ENCODE data around the gene TASP1.

The TASP1 gene

DNA sequence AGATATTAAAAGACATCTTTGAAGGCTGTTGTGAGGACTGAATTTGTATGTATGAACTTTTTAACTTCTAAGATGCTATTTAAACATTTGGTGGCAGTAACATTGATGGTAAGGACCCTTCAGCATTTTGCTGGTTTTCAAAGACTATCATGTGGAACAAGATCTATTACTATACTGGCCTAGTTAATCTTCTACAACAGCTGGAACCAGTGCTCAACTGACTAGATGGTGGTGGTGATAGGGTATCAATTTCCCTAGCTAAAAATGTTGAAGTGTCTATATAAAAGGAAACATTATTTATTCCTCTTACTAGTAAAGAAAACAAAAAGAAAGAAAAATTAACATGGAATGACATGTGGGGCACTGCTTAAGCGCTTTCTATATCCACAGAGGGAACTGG, 195.7 kb downstream of the TASP1 start:
- Histone ChIP-seq H3K4me1 (ENCODE audit: low read length) (peaks cover 3% of the 10 kb centered on the region; the same call in 1 of the 2 replicates), H3K27me3 (ENCODE audit: low read depth, low read length) (no peaks in the 10 kb centered on the region), H3K9me3 (ENCODE audit: insufficient read depth, low read length) (peaks cover 5% of the 10 kb centered on the region; the same call in 1 of the 2 replicates), H3K79me2 (ENCODE audit: low read length) (no peaks in the 10 kb centered on the region), H2AFZ (ENCODE audit: low read depth, low read length) (no peak overlapping the region), H3K4me2 (ENCODE audit: low read length) (no peak overlapping the region), H3K4me3 (ENCODE audit: low read length) (no peak overlapping the region), H3K27ac (ENCODE audit: low read length) (no peak overlapping the region), H3K36me3 (replicated peaks; ENCODE audit: low read depth, low read length) (no peaks in the 10 kb centered on the region), H4K20me1 (ENCODE audit: insufficient read depth, low read length) (no peaks in the 10 kb centered on the region), H3K9ac (ENCODE audit: low read length) (no peak overlapping the region)
- no peak for TF ChIP-seq CTCF (IDR thresholded peaks at IDR 0.05; ENCODE audit: low read depth, low read length)
- no peak for TF ChIP-seq EZH2phosphoT487 (IDR thresholded peaks at IDR 0.05; ENCODE audit: low read depth)

DNA sequence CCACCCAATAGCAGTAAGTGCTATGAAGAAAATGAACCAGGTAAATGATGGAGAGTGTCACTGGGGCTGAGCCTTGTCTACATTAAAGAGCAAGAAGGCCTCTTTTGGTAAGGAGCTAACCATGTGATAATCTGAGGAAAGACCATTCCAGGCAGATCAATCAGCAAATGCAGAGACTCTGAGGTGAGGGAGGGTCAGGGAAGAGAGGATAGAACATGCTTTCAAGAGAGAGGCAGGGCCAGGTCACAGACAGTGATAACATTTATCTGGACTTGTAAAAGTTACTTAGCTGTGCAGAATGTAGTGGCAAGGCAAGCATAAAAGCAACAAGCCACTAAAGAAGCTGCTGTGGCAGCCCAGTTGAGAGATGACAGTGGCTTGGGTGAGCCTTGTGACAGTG, 197.3 kb downstream of the TASP1 start:
- H3K27me3 ChIP-seq (ENCODE audit: low read depth, low read length) = no peaks in the 10 kb centered on the region
- TF ChIP-seq EZH2phosphoT487 (IDR thresholded peaks at IDR 0.05; ENCODE audit: low read depth) (no peak), CTCF (IDR thresholded peaks at IDR 0.05; ENCODE audit: low read depth, low read length) (no peak)
- no peaks in the 10 kb centered on the region for H4K20me1 ChIP-seq (ENCODE audit: insufficient read depth, low read length)
- H3K36me3 ChIP-seq (replicated peaks; ENCODE audit: low read depth, low read length) = no peaks in the 10 kb centered on the region
- no peak overlapping the region for H3K4me3 ChIP-seq (ENCODE audit: low read length)
- H3K4me2 ChIP-seq (ENCODE audit: low read length) = no peak overlapping the region
- H3K79me2 ChIP-seq (ENCODE audit: low read length) = no peaks in the 10 kb centered on the region
- H3K9ac ChIP-seq (ENCODE audit: low read length) = no peak overlapping the region
- H3K27ac ChIP-seq (ENCODE audit: low read length) = no peak overlapping the region
- H3K9me3 ChIP-seq (ENCODE audit: insufficient read depth, low read length) = peaks cover 5% of the 10 kb centered on the region; the same call in 1 of the 2 replicates
- H2AFZ ChIP-seq (ENCODE audit: low read depth, low read length) = no peak overlapping the region
- peaks cover 3% of the 10 kb centered on the region; the same call in 1 of the 2 replicates for H3K4me1 ChIP-seq (ENCODE audit: low read length)

GRCh38 chr20:13436530-13436929, 202.2 kb downstream of the TASP1 start:
- no peak overlapping the region for H3K4me2 ChIP-seq (ENCODE audit: low read length)
- no peaks in the 10 kb centered on the region for H3K79me2 ChIP-seq (ENCODE audit: low read length)
- no peaks in the 10 kb centered on the region for H4K20me1 ChIP-seq (ENCODE audit: insufficient read depth, low read length)
- peaks cover 7% of the 10 kb centered on the region for H3K4me1 ChIP-seq (ENCODE audit: low read length)
- H3K27me3 ChIP-seq (ENCODE audit: low read depth, low read length) = no peaks in the 10 kb centered on the region
- H3K9ac ChIP-seq (ENCODE audit: low read length) = no peak overlapping the region
- H2AFZ ChIP-seq (ENCODE audit: low read depth, low read length) = no peak overlapping the region
- no peak overlapping the region for H3K27ac ChIP-seq (ENCODE audit: low read length)
- no peak overlapping the region for H3K4me3 ChIP-seq (ENCODE audit: low read length)
- H3K9me3 ChIP-seq (ENCODE audit: insufficient read depth, low read length) = peaks cover 5% of the 10 kb centered on the region; the same call in 1 of the 2 replicates
- TF ChIP-seq EZH2phosphoT487 (IDR thresholded peaks at IDR 0.05; ENCODE audit: low read depth) (no peak), CTCF (IDR thresholded peaks at IDR 0.05; ENCODE audit: low read depth, low read length) (no peak)
- no peaks in the 10 kb centered on the region for H3K36me3 ChIP-seq (replicated peaks; ENCODE audit: low read depth, low read length)

DNA sequence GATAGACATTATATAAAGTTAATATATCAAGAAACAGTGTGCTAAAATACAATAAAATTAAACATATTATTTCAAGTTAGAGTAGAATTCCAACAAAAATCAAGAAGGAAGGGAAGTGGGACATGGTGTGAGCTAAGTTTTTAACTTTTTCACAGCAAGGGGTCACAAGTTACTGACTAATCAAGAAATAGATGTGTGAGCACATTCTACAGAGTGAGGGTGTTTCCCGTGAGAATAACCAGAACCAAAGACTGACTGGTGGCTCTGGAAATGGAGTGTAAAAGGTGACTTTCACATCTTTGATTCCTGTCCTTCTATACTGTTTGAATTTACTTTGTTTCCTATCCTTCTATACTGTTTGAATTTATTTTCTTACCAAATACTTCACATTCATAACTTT, 206.6 kb downstream of the TASP1 start:
- Histone ChIP-seq H3K36me3 (replicated peaks; ENCODE audit: low read depth, low read length) (no peaks in the 10 kb centered on the region), H3K4me2 (ENCODE audit: low read length) (no peak overlapping the region), H3K4me3 (ENCODE audit: low read length) (no peak overlapping the region), H3K79me2 (ENCODE audit: low read length) (no peaks in the 10 kb centered on the region), H3K27me3 (ENCODE audit: low read depth, low read length) (no peaks in the 10 kb centered on the region), H2AFZ (ENCODE audit: low read depth, low read length) (no peak overlapping the region), H3K9ac (ENCODE audit: low read length) (no peak overlapping the region), H3K4me1 (ENCODE audit: low read length) (peaks cover 34% of the 10 kb centered on the region), H3K27ac (ENCODE audit: low read length) (no peak overlapping the region), H3K9me3 (ENCODE audit: insufficient read depth, low read length) (no peaks in the 10 kb centered on the region), H4K20me1 (ENCODE audit: insufficient read depth, low read length) (no peaks in the 10 kb centered on the region)
- TF ChIP-seq CTCF (IDR thresholded peaks at IDR 0.05; ENCODE audit: low read depth, low read length) (no peak), EZH2phosphoT487 (IDR thresholded peaks at IDR 0.05; ENCODE audit: low read depth) (no peak)

Measured in OCI-LY3 (cell line).